ENCODE data around the gene SIPA1L3. TPM values are rescaled to one million over a fixed set of nuclear protein-coding genes. Genes with fewer than 3 reads are reported as not detected.
A peak's percentile ranks its signal among the peaks of the same experiment; 100 is the strongest.
"Not testable (repeated sequence)": the region's sequence is repeated elsewhere in the genome, so short reads cannot be mapped to it uniquely, and the experiment has no call there.

The SIPA1L3 gene, protein sequence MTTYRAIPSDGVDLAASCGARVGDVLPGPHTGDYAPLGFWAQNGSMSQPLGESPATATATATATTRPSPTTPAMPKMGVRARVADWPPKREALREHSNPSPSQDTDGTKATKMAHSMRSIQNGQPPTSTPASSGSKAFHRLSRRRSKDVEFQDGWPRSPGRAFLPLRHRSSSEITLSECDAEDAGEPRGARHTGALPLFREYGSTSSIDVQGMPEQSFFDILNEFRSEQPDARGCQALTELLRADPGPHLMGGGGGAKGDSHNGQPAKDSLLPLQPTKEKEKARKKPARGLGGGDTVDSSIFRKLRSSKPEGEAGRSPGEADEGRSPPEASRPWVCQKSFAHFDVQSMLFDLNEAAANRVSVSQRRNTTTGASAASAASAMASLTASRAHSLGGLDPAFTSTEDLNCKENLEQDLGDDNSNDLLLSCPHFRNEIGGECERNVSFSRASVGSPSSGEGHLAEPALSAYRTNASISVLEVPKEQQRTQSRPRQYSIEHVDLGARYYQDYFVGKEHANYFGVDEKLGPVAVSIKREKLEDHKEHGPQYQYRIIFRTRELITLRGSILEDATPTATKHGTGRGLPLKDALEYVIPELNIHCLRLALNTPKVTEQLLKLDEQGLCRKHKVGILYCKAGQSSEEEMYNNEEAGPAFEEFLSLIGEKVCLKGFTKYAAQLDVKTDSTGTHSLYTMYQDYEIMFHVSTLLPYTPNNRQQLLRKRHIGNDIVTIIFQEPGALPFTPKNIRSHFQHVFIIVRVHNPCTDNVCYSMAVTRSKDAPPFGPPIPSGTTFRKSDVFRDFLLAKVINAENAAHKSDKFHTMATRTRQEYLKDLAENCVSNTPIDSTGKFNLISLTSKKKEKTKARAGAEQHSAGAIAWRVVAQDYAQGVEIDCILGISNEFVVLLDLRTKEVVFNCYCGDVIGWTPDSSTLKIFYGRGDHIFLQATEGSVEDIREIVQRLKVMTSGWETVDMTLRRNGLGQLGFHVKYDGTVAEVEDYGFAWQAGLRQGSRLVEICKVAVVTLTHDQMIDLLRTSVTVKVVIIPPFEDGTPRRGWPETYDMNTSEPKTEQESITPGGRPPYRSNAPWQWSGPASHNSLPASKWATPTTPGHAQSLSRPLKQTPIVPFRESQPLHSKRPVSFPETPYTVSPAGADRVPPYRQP (N-terminal part only)
- polyA plus RNA-seq = 1 to 10 TPM in 2 of 3 donors, under 1 TPM in 1; 0.29 to 4.1 (median 3.2) TPM

DNA sequence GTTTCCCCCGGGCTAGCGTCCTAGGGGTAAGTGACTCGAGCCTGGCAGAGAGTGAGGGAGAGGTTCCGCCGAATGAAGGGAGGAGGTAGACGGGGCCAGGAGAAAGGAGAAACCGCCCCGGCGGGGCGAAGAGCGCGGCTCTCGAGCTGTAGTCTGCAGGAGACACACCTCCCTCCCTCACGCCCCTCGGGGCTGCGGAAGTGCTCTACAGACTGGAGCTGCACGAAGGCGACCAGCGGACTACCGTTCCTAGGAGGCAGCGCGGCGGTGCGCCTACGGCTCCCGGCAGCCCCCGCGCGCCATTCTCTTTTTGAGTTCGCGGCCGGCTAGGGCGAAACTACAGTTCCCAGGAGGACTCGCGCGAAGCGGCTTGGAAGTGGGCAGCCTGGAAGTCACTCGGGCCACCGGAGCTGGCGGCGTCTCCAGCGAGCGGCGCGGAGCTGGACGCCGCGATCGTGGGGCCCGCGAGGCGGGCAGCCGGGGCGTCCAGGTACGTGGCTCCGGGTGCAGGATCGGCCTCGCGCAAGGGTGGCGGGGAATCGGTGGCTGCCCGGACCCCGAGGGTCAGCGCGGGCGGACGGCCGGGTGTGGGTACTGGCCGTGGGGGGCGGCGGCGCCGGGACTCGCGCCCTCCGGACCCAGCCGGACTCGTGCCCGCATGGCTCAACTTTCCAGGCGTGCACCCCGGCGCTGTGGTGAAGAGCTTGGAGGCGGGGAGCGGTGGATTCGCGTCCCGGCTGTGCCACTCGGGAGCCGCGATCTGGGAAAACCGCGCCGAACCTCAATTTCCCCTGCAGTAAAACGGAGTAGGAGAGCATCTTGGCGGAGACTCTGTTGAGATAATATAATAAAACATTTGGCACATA lies at the start of gene SIPA1L3:
TSS of gene SIPA1L3 (plus strand) at position 340 of the 866 bp plus-strand sequence. CDS start 174,358 bp downstream, outside the sequence.
- H3K4me1 Mint-ChIP-seq = peaks cover 17 to 21% of the 10 kb centered on the region in 2 donors
- peaks cover 0 to 6% (median 2%) of the 10 kb centered on the region in 3 donors for H3K27me3 Mint-ChIP-seq (ENCODE audit: low read depth in 3 of 3)
- no peaks in the 10 kb centered on the region for H3K36me3 Mint-ChIP-seq
- peak within 1 kb of the TSS; percentile 46 to 87 (median 72) for H3K27ac Mint-ChIP-seq
- peak within 1 kb of the TSS; percentile 90 to 96 (median 92) for H3K4me3 Mint-ChIP-seq
- peak; percentile 86 to 90 (median 88) for DNase-seq
- H3K9me3 Mint-ChIP-seq = no peaks in the 10 kb centered on the region

DNA sequence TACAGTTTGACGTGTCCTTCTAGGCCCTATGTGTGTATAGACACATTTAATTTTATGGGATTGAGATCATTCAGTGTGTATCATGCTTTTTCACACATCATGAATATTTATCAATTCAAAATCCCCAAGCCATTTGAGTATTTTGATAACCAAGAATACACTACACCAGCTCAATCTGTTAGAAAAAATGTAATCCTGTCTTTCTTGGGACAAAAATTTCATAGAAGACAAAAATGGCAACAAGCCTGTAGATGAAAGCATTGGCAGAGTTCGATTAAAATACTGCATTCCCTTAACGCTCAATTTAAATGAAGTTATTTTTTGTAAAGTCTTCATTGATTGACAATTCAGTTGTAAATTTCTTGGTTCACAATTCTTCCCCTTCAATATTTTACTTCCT lies 42.5 kb upstream of the SIPA1L3 start:
- H3K27me3 Mint-ChIP-seq (ENCODE audit: low read depth in 3 of 3) = peaks cover 2 to 4% (median 2%) of the 10 kb centered on the region in 3 donors
- H3K4me1 Mint-ChIP-seq = no peaks in the 10 kb centered on the region
- no peak for DNase-seq
- no peak overlapping the region for H3K27ac Mint-ChIP-seq
- no peaks in the 10 kb centered on the region for H3K36me3 Mint-ChIP-seq
- no peak overlapping the region for H3K4me3 Mint-ChIP-seq
- H3K9me3 Mint-ChIP-seq = peaks cover 0 to 7% (median 0%) of the 10 kb centered on the region in 6 donors

DNA sequence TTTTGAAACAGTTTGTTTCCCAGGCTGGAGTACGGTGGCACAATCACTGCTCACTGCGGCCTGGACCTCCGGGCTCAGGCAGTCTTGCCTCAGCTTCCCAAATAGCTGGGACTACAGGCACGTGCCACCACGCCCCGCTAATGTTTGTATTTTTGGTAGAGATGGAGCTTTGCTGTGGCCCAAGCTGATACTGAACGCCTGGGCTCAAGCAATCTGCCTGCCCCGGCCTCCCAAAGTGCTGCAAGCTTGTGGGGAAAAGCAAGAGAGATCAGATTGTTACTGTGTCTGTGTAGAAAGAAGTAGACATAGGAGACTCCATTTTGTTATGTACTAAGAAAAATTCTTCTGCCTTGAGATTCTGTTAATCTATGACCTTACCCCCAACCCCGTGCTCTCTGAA lies 41.1 kb upstream of the SIPA1L3 start:
- H3K36me3 Mint-ChIP-seq, H3K9me3 Mint-ChIP-seq: not testable (repeated sequence)

DNA sequence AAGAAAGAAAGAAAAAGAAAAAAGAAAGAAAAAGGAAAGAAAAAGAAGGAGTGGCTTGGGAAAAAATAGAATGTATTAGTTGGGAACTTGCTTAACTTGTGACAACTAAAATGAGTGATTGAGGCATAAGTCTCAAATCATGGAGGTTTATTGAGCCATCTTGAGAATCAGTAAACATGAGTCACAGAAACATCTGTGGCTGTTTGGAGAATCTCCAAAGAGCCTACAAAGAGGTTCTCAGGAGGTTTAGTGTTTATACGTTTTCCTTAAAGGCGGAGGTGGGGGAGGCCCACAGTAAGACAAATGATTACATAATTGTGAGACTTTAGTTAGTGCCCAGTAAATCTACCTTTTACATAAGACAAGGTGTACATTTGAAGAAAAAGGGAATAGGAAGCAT lies 39.2 kb upstream of the SIPA1L3 start:
- Mint-ChIP-seq H3K27ac (no peak overlapping the region), H3K9me3 (peaks cover 0 to 9% (median 0%) of the 10 kb centered on the region in 6 donors), H3K36me3 (no peaks in the 10 kb centered on the region), H3K4me3 (no peak overlapping the region), H3K27me3 (ENCODE audit: low read depth in 3 of 3) (peaks cover 2 to 5% (median 4%) of the 10 kb centered on the region in 3 donors), H3K4me1 (no peaks in the 10 kb centered on the region)
- no peak for DNase-seq

More for the DNA sequence above, 41.1 kb upstream of the SIPA1L3 start:
- DNase-seq; H3K27ac Mint-ChIP-seq; H3K4me1 Mint-ChIP-seq; H3K27me3 Mint-ChIP-seq (ENCODE audit: low read depth in 3 of 3); H3K4me3 Mint-ChIP-seq: not testable (repeated sequence)

DNA sequence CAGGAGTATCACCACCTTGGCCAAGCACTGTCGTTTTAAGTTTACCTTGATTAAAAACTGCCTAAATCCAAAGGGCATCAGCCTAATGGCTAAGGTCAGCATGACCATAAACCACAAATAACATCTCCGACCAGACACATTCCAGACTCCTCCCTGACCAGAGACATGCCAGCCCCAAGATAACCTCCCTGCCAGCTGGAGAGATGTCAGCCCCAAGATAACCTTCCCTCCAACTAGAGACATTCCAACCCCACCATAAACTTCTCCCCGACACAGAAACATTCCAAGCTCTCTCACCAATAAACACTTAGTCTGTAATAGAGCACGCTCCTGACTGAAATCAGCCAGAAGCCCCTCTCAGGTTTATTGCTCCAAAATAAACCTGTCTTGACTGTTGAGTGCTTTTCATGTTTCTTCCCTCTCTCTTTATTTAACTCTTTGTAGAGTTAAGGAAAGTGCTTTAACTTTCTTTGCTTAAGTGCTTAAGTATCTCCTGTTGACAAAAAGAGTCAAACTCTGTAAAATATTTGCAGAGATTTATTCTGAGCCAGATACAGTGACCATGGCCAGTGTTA lies 37.2 kb upstream of the SIPA1L3 start:
- Mint-ChIP-seq H3K4me3 (no peak overlapping the region), H3K4me1 (no peaks in the 10 kb centered on the region), H3K27me3 (ENCODE audit: low read depth in 3 of 3) (peaks cover 2 to 11% (median 4%) of the 10 kb centered on the region in 3 donors), H3K36me3 (no peaks in the 10 kb centered on the region), H3K9me3 (peaks cover 0 to 6% (median 0%) of the 10 kb centered on the region in 6 donors), H3K27ac (no peak overlapping the region)
- DNase-seq = no peak

DNA sequence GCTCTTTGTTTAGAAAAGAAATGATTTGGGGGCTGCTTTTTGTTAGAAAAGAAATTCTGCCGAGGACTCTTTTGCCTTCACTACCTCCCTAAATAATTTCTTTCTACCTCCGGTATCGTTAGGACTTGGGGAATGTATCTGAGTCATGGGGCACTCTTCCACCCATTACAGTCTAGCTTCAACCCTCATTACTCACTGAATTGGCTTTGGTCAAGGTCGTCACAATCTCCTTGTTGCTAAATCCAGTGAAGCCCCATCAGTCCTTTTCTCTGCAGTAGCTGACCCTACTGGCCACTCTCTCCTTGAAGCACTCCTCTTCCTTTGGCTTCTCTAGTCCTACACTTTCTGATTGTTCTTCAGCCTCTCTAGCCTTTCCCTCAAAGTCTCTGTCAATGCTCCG lies 34.6 kb upstream of the SIPA1L3 start:
- DNase-seq = no peak
- Mint-ChIP-seq H3K4me1 (no peaks in the 10 kb centered on the region), H3K27ac (no peak overlapping the region), H3K36me3 (no peaks in the 10 kb centered on the region), H3K9me3 (peaks cover 0 to 4% (median 0%) of the 10 kb centered on the region in 6 donors), H3K27me3 (ENCODE audit: low read depth in 3 of 3) (peaks cover 2 to 11% (median 4%) of the 10 kb centered on the region in 3 donors), H3K4me3 (no peak overlapping the region)

DNA sequence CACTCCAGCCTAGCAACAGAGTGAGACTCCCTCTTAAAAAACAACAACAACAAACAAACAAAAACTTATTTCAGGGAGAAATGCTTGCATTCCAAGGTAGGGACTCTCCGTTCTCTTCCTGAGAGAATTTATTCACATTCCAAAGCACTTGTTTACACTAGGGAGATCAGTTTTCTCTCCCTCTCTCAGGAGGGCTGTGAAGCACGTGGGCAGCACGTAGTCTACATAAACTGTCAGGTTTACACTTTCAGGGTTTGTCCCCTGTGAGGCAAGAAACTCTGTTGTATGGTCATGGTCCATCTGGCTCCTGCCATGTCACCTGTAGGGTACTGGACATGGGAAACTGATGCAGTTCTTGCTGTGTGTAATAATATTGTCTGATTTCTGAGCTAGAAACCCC lies 32.2 kb upstream of the SIPA1L3 start:
- Mint-ChIP-seq H3K9me3 (peaks cover 0 to 3% (median 0%) of the 10 kb centered on the region in 6 donors), H3K27me3 (ENCODE audit: low read depth in 3 of 3) (peaks cover 2 to 9% (median 3%) of the 10 kb centered on the region in 3 donors), H3K36me3 (no peaks in the 10 kb centered on the region), H3K4me1 (no peaks in the 10 kb centered on the region), H3K27ac (no peak overlapping the region), H3K4me3 (no peak overlapping the region)
- DNase-seq = no peak

DNA sequence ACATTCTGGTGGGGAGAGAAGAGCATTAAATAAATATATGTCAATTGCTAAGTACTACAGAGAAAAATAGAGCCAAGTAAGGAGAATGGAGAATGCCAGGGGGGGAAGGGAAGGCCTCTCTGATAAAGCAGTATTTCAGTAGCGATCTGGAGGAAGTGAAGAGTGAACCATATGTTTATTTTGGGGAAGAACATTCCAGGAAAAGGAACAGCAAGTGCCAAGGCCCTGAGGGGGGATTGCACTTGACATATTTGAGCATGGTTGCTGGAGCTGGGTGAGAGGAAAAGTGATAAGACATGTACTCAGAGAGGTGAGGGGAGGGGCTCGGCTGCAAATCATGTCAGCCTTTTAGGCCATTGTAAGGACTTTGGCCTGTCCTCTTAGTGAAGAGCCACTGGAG lies 31.0 kb upstream of the SIPA1L3 start:
- no peaks in the 10 kb centered on the region for H3K4me1 Mint-ChIP-seq

DNA sequence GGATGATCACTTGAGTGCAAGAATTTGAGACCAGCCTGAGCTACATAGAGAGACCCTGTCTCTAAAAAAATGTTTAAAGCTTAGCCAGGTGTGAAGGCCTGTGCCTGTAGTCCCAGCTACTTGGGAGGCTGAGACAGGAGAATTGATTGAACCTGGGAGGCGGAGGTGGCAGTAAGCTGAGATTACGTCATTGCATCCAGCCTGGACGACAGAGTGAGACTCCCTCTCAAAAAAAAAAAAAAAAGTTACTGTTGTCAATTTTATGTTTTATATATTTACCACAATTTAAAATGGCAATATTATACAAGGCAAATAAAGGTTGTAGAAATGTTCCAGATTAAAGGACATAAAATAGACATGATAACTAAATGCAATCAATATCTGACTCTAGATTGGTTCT lies 29.9 kb upstream of the SIPA1L3 start:
- Mint-ChIP-seq H3K4me1 (no peaks in the 10 kb centered on the region), H3K4me3 (no peak overlapping the region), H3K36me3 (no peaks in the 10 kb centered on the region), H3K9me3 (peaks cover 0 to 9% (median 4%) of the 10 kb centered on the region in 6 donors), H3K27ac (no peak overlapping the region), H3K27me3 (ENCODE audit: low read depth in 3 of 3) (peaks cover 2 to 6% (median 2%) of the 10 kb centered on the region in 3 donors)
- DNase-seq = no peak

More for the DNA sequence above, 31.0 kb upstream of the SIPA1L3 start:
- peaks cover 0 to under 1% (median 0%) of the 10 kb centered on the region in 6 donors for H3K9me3 Mint-ChIP-seq
- no peaks in the 10 kb centered on the region for H3K36me3 Mint-ChIP-seq
- no peak for DNase-seq
- peaks cover 2 to 9% (median 2%) of the 10 kb centered on the region in 3 donors for H3K27me3 Mint-ChIP-seq (ENCODE audit: low read depth in 3 of 3)
- no peak overlapping the region for H3K4me3 Mint-ChIP-seq
- no peak overlapping the region for H3K27ac Mint-ChIP-seq

DNA sequence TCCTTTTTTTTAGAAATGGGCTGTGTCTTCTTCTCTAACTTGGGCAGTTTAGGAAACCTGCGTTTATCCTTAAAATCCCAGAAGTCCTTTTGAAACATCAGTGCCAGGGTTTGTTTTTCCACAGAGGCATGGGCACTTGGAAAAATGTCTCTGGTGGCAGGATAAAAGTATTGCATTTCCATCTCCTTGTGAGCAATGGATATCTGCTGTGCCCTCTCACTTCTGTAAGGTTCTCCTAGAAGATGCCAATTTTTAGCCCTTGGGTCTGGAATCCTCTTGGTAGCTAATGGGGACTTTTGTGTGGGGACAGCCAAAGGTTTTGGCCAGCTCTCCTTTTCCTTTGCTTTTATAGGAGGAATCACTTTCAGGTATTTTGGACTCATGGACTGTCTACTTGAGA lies 21.6 kb upstream of the SIPA1L3 start:
- DNase-seq = no peak
- peaks cover 0 to 3% (median 0%) of the 10 kb centered on the region in 3 donors for H3K27me3 Mint-ChIP-seq (ENCODE audit: low read depth in 3 of 3)
- peaks cover 0 to 13% (median 4%) of the 10 kb centered on the region in 6 donors for H3K9me3 Mint-ChIP-seq
- no peak overlapping the region for H3K27ac Mint-ChIP-seq
- H3K36me3 Mint-ChIP-seq = no peaks in the 10 kb centered on the region
- H3K4me1 Mint-ChIP-seq = no peaks in the 10 kb centered on the region
- no peak overlapping the region for H3K4me3 Mint-ChIP-seq

DNA sequence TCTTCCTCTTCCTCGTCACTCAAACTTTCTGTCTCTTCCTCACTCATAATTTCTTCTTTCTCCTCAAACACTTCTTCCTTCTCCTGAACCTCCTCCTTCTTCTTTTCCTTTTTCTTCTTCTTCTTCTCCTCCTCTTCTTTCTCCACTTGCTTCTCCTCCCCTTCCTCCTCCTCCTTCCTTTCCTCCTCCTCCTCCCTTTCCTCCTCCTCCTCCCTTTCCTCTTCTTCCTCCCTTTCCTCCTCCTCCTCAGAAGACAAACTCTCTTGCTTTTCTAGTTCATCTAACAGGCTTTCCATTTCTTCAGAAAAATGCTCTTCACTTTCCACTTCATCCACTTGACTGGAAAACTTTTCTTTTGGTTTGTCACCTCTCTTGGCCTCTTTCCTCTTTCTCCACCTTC lies 20.4 kb upstream of the SIPA1L3 start:
- Mint-ChIP-seq H3K36me3 (no peaks in the 10 kb centered on the region), H3K9me3 (peaks cover 0 to 11% (median 3%) of the 10 kb centered on the region in 6 donors), H3K4me3 (no peak overlapping the region), H3K4me1 (no peaks in the 10 kb centered on the region), H3K27me3 (ENCODE audit: low read depth in 3 of 3) (peaks cover 0 to 3% (median 3%) of the 10 kb centered on the region in 3 donors), H3K27ac (no peak overlapping the region)
- no peak for DNase-seq

DNA sequence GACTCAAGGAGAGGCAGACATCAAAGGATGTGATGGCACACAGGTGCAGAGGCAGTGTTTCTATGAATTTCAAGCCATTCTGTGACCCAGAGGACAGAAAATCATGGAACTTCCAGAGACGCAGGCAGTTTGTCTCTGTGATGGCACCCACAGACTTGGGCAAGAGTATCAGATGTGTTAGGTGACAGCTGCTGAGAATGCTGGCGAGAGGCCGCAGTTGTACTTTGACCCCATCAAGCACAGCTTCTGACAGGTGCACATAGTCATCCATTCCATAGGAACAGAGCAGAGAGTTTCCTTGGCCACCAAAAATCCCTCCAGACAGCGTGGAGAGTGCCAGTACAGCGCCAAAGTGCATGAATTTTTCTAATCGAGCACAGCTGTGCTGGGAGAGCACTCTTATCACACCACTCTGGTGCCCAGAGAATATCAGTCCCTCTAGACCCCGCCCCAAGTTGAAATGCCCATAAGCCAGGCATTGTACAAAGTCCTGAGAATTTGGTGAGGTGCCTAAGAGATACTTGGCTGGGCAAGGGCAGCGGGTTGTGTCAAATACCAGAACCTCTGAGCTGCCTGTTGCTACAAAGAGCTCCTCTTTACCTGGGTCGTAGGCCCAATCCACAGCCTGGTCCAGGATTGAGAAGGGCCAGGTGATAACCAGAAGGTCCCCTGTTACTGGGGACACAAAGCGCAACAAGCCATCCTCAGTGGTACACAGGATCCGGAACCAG lies 13.0 kb upstream of the SIPA1L3 start:
- Mint-ChIP-seq H3K4me3 (no peak overlapping the region), H3K27ac (no peak overlapping the region), H3K4me1 (peaks cover 0 to 2% of the 10 kb centered on the region in 2 donors), H3K36me3 (no peaks in the 10 kb centered on the region), H3K27me3 (ENCODE audit: low read depth in 3 of 3) (peaks cover 2 to 6% (median 4%) of the 10 kb centered on the region in 3 donors), H3K9me3 (no peaks in the 10 kb centered on the region)
- DNase-seq = no peak
